Calu3 (cell line): ENCODE data around the gene FAR2. TPM values are rescaled to one million over a fixed set of nuclear protein-coding genes. Genes with fewer than 3 reads are reported as not detected.

ENCODE experiments used
- BruUV-seq: library from RNA; stranded (reverse); fragments of 400-500 nt; replicated peaks from 2 replicates; lab custom pipeline; 2021; lab: Mats Ljungman, UMichigan
- CTCF ChIA-PET: fragments of 300-600 bp; sonication (Branson Sonifier 250); formaldehyde crosslinking; loops from one replicate; lab custom pipeline; 2022; ENCODE audit warnings: antibody characterized with exemption; lab: Charles Lee
- DNase-seq: peaks from one replicate; pipeline ENCODE4 v3.0.0; 2022
- H3K27ac Mint-ChIP-seq: one replicate; pipeline ENCODE4 v1.8.0; 2022; ENCODE audit warnings: mixed read lengths; ENCODE audit not compliant: unreplicated experiment
- H3K27me3 Mint-ChIP-seq: one replicate; pipeline ENCODE4 v1.8.0; 2022; ENCODE audit warnings: mixed read lengths; ENCODE audit not compliant: unreplicated experiment
- H3K36me3 Mint-ChIP-seq: one replicate; pipeline ENCODE4 v1.8.0; 2022; ENCODE audit warnings: mild to moderate bottlenecking, moderate library complexity, mixed read lengths; ENCODE audit not compliant: insufficient read depth, unreplicated experiment
- H3K4me1 Mint-ChIP-seq: one replicate; pipeline ENCODE4 v1.8.0; 2022; ENCODE audit warnings: mild to moderate bottlenecking, low read depth, mixed read lengths; ENCODE audit not compliant: unreplicated experiment
- H3K4me3 Mint-ChIP-seq: one replicate; pipeline ENCODE4 v1.8.0; 2022; ENCODE audit warnings: mild to moderate bottlenecking, low read depth, moderate library complexity, mixed read lengths; ENCODE audit not compliant: unreplicated experiment
- H3K9me3 Mint-ChIP-seq: one replicate; pipeline ENCODE4 v1.8.0; 2022; ENCODE audit warnings: low read depth, mixed read lengths; ENCODE audit not compliant: unreplicated experiment
- CTCF ChIP-seq: fragments of 200-600 bp; IDR thresholded peaks from one replicate; pipeline ENCODE4 v1.8.0; 2022; ENCODE audit warnings: antibody characterized with exemption; ENCODE audit not compliant: unreplicated experiment
- intact Hi-C: fragments of 100-400 bp; cut with micrococcal nuclease; formaldehyde crosslinking; loops from one replicate; pipeline ENCODE4 v1.10.0; 2022; ENCODE audit not compliant: unreplicated experiment
- total RNA-seq: library from RNA; stranded (reverse); gene quantifications from 2 replicates; pipeline ENCODE4 v1.2.3, GENCODE V29; 2022

FAR2 gene
- total RNA-seq, 1 experiment from 2014 or later, result 24.0 TPM

- H3K27ac Mint-ChIP-seq, result no peak overlapping the region
- H3K9me3 Mint-ChIP-seq, result no peaks in the 10 kb centered on the region
- CTCF ChIA-PET, result no interaction called here
- BruUV-seq, result no TSS peak
- no peak for DNase-seq
- H3K4me3 Mint-ChIP-seq, result no peak overlapping the region
- H3K4me1 Mint-ChIP-seq, result no peaks in the 10 kb centered on the region
- intact Hi-C loops, result no loop called here
- H3K27me3 Mint-ChIP-seq, result no peaks in the 10 kb centered on the region
- no peaks in the 10 kb centered on the region for H3K36me3 Mint-ChIP-seq
- no peak for TF ChIP-seq CTCF
Observed at GRCh38 chr12:29291226-29291625, 142.1 kb downstream of the FAR2 start.

- intact Hi-C loops, result no loop called here
- CTCF ChIA-PET, result no interaction called here
- H3K36me3 Mint-ChIP-seq, result no peaks in the 10 kb centered on the region
- no peak for TF ChIP-seq CTCF
- no peak for DNase-seq
- H3K27me3 Mint-ChIP-seq, result no peaks in the 10 kb centered on the region
- BruUV-seq, result no TSS peak
- H3K4me3 Mint-ChIP-seq, result no peak overlapping the region
- no peak overlapping the region for H3K27ac Mint-ChIP-seq
- no peaks in the 10 kb centered on the region for H3K9me3 Mint-ChIP-seq
- H3K4me1 Mint-ChIP-seq, result no peaks in the 10 kb centered on the region
Observed at GRCh38 chr12:29299633-29300032, 150.6 kb downstream of the FAR2 start.

- H3K4me3 Mint-ChIP-seq, result no peak overlapping the region
- intact Hi-C loops, result no loop called here
- CTCF ChIA-PET, result no interaction called here
- no peaks in the 10 kb centered on the region for H3K4me1 Mint-ChIP-seq
- no peak overlapping the region for H3K27ac Mint-ChIP-seq
- no peaks in the 10 kb centered on the region for H3K9me3 Mint-ChIP-seq
- DNase-seq, result no peak
- H3K36me3 Mint-ChIP-seq, result no peaks in the 10 kb centered on the region
- no TSS peak for BruUV-seq
- no peak for TF ChIP-seq CTCF
- no peaks in the 10 kb centered on the region for H3K27me3 Mint-ChIP-seq
Observed at GRCh38 chr12:29301114-29301513, 152.0 kb downstream of the FAR2 start.

- BruUV-seq, result no TSS peak
- TF ChIP-seq CTCF, result no peak
- no peak for DNase-seq
- Mint-ChIP-seq H3K4me1 (no peaks in the 10 kb centered on the region), H3K36me3 (no peaks in the 10 kb centered on the region), H3K4me3 (no peak overlapping the region), H3K27ac (no peak overlapping the region), H3K27me3 (no peaks in the 10 kb centered on the region), H3K9me3 (no peaks in the 10 kb centered on the region)
- CTCF ChIA-PET, result no interaction called here
- intact Hi-C loops, result no loop called here
Observed at GRCh38 chr12:29304388-29304787, 155.3 kb downstream of the FAR2 start.
